Activated naive CD4-positive, alpha-beta T cell treated with anti-CD3 and anti-CD28 coated beads for 36 hours (primary cell): ENCODE measurements around the gene IFI44. TPM values are rescaled to one million over a fixed set of nuclear protein-coding genes. Genes with fewer than 3 reads are reported as not detected.

Experiments
- CTCF ChIA-PET: fragments of 350-600 bp; sonication (Branson Sonifier 250); formaldehyde crosslinking; loops from one replicate; lab custom pipeline; 2021; ENCODE audit warnings: antibody characterized with exemption; lab: Charles Lee
- DNase-seq: peaks from one replicate; pipeline ENCODE4 v3.0.0-alpha.2; 2020
- H3K27ac Mint-ChIP-seq: one replicate; pipeline ENCODE4 v1.8.0; 2021; ENCODE audit warnings: mild to moderate bottlenecking, mixed read lengths
- H3K27me3 Mint-ChIP-seq: one replicate; pipeline ENCODE4 v1.8.0; 2021; ENCODE audit warnings: low read depth, mixed read lengths
- H3K36me3 Mint-ChIP-seq: one replicate; pipeline ENCODE4 v1.8.0; 2021; ENCODE audit warnings: low read depth, mixed read lengths
- H3K4me1 Mint-ChIP-seq: one replicate; pipeline ENCODE4 v1.8.0; 2021; ENCODE audit warnings: low read depth, mixed read lengths
- H3K4me3 Mint-ChIP-seq: one replicate; pipeline ENCODE4 v1.8.0; 2021; ENCODE audit warnings: mild to moderate bottlenecking, moderate library complexity, mixed read lengths
- H3K9me3 Mint-ChIP-seq: one replicate; pipeline ENCODE4 v1.8.0; 2021; ENCODE audit warnings: mixed read lengths
- intact Hi-C: fragments of 100-400 bp; cut with micrococcal nuclease; formaldehyde crosslinking; loops from one replicate; pipeline ENCODE4 v1.15.1; 2023
- total RNA-seq, 2 experiments: library from RNA; stranded (reverse); gene quantifications; one replicate each; pipeline ENCODE4 v1.2.3, GENCODE V29; 2021

Gene IFI44
- total RNA-seq, 2 experiments from 2014 or later = 40.1 to 42.3 TPM

DNA sequence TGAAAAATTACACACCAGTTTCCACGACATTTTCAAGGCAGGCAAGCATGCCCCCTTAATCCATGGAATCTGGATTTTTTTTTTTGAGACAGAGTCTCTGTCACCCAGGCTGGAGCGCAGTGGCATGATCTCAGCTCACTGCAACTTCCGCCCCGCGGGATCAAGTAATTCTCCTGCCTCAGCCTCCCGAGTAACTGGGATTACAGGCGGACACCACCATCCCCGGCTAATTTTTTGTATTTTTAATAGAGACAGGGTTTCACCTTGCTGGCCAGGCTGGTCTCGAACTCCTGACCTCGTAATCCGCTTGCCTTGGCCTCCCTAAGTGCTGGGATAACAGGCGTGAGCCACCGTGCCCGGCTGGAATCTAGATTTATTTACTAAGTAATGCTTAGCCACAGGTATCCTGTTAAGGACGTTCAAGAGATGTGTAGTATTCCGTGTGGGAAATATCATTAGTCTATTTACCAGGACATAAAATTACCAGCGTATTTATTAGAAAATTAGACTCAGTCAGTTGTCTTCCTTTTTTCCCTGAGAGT, 2.5 kb downstream of the IFI44 start:
- CTCF ChIA-PET = interaction anchor here (1.6 kb wide), 1 partner anchor 34 kb away, joined by 6 read pairs; no protein-coding TSS in a partner anchor
- Mint-ChIP-seq H3K9me3 (peaks cover 16% of the 10 kb centered on the region), H3K36me3 (peaks cover 34% of the 10 kb centered on the region), H3K27ac (no peak overlapping the region), H3K4me1 (peaks cover 29% of the 10 kb centered on the region), H3K27me3 (no peaks in the 10 kb centered on the region), H3K4me3 (peak overlapping the region; percentile 87)
- no peak for DNase-seq
- intact Hi-C loops = no loop called here

DNA sequence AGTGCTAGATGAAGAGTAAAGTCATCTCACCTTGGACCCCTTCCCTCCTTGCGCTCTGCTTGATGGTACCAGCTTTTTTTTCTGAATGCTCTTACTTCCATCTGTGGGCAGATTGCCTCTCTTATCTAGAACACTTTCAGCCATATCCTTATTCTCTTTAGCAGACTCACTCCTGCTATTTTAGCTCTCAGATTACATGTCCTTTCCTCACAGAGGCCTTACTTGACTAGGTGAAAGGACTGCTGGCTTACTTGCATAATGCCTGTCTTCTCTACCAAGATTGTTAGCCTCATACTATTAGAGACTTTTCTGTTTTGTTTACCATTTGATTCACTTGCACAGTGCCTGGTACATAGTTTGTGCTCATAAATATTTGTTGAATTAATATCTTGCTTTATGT, 9.3 kb downstream of the IFI44 start:
- Mint-ChIP-seq H3K4me3 (no peak overlapping the region), H3K27me3 (no peaks in the 10 kb centered on the region), H3K9me3 (no peaks in the 10 kb centered on the region), H3K36me3 (peaks cover 41% of the 10 kb centered on the region), H3K4me1 (peaks cover 4% of the 10 kb centered on the region), H3K27ac (no peak overlapping the region)
- intact Hi-C loops = no loop called here
- DNase-seq = no peak
- CTCF ChIA-PET = no interaction called here

GRCh38 chr1:78663923-78664322, 14.3 kb downstream of the IFI44 start:
- no peaks in the 10 kb centered on the region for H3K4me1 Mint-ChIP-seq
- H3K27me3 Mint-ChIP-seq = no peaks in the 10 kb centered on the region
- no peak overlapping the region for H3K27ac Mint-ChIP-seq
- CTCF ChIA-PET = interaction anchor here (1.0 kb wide), 1 partner anchor 46 kb away, joined by 3 read pairs; no protein-coding TSS in a partner anchor
- DNase-seq = no peak
- H3K36me3 Mint-ChIP-seq = peaks cover 27% of the 10 kb centered on the region
- intact Hi-C loops = no loop called here
- H3K9me3 Mint-ChIP-seq = no peaks in the 10 kb centered on the region
- no peak overlapping the region for H3K4me3 Mint-ChIP-seq

- no peak overlapping the region for H3K4me3 Mint-ChIP-seq
- no peaks in the 10 kb centered on the region for H3K9me3 Mint-ChIP-seq
- H3K27me3 Mint-ChIP-seq = no peaks in the 10 kb centered on the region
- no peak overlapping the region for H3K27ac Mint-ChIP-seq
- H3K36me3 Mint-ChIP-seq = peaks cover 21% of the 10 kb centered on the region
- H3K4me1 Mint-ChIP-seq = no peaks in the 10 kb centered on the region
- CTCF ChIA-PET = interaction anchor here (1.0 kb wide), 1 partner anchor 47 kb away, joined by 3 read pairs; no protein-coding TSS in a partner anchor
- DNase-seq = no peak
- intact Hi-C loops = no loop called here
Measured at GRCh38 chr1:78664763-78665162, 15.1 kb downstream of the IFI44 start.

DNA sequence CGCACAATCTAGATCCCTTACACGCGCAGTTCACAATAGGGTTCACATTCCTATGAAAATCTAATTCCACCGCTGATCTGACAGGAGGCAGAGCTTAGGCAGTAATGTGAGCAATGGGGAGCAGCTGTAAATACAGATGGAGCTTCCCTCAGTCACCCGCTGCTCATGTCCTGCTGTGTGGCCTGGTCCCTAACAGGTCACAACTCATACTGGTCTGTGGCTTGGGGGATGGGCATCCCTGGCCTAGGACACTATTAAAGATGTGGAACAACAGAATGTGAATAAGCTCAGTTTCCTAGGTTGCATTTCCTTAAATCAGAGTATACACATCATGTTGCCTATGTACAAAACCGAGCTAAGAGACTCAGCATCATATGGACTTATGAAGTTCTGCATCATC, 16.2 kb downstream of the IFI44 start:
- intact Hi-C loops = no loop called here
- H3K4me3 Mint-ChIP-seq = no peak overlapping the region
- H3K36me3 Mint-ChIP-seq = peaks cover 17% of the 10 kb centered on the region
- H3K27ac Mint-ChIP-seq = no peak overlapping the region
- DNase-seq = no peak
- CTCF ChIA-PET = interaction anchor here (1.2 to 2.1 kb wide), 4 partner anchors 10 to 49 kb away, joined by 4 to 7 read pairs (median 6); partner anchors contain the start of gene IFI44L
- no peaks in the 10 kb centered on the region for H3K27me3 Mint-ChIP-seq
- H3K9me3 Mint-ChIP-seq = no peaks in the 10 kb centered on the region
- H3K4me1 Mint-ChIP-seq = peaks cover under 1% of the 10 kb centered on the region

GRCh38 chr1:78667939-78668338, 18.3 kb downstream of the IFI44 start:
- CTCF ChIA-PET = interaction anchor here (1.4 kb wide), 1 partner anchor 537 kb away, joined by 3 read pairs; no protein-coding TSS in a partner anchor
- Mint-ChIP-seq H3K4me3 (no peak overlapping the region), H3K27ac (no peak overlapping the region), H3K27me3 (no peaks in the 10 kb centered on the region), H3K9me3 (no peaks in the 10 kb centered on the region), H3K36me3 (peaks cover 6% of the 10 kb centered on the region), H3K4me1 (peaks cover 11% of the 10 kb centered on the region)
- DNase-seq = no peak
- intact Hi-C loops = no loop called here

DNA sequence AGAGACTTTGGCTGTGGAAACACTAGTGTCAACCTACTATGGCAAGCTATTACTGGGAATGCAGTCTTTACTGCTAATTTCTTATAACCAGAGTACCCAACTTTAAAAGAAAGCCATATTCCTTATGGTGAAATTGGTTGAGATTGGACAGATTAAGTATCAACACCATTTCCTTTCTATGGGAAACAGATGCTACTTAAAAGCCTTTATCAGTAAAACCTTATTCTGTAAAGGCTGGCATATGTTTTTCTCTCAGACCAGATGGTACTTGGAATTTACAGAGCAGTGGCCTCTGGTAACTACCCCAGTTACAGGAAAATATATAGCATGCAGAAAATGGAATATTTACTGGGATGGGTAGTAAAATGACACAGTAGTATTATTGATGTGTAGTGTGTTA, 18.8 kb downstream of the IFI44 start:
- CTCF ChIA-PET = interaction anchor here (1.4 to 1.8 kb wide), 2 partner anchors 51 to 538 kb away, joined by 3 to 9 read pairs; no protein-coding TSS in a partner anchor
- H3K4me1 Mint-ChIP-seq = peaks cover 11% of the 10 kb centered on the region
- H3K4me3 Mint-ChIP-seq = no peak overlapping the region
- no peaks in the 10 kb centered on the region for H3K27me3 Mint-ChIP-seq
- no peak overlapping the region for H3K27ac Mint-ChIP-seq
- H3K36me3 Mint-ChIP-seq = peaks cover under 1% of the 10 kb centered on the region
- intact Hi-C loops = no loop called here
- no peaks in the 10 kb centered on the region for H3K9me3 Mint-ChIP-seq
- DNase-seq = no peak

DNA sequence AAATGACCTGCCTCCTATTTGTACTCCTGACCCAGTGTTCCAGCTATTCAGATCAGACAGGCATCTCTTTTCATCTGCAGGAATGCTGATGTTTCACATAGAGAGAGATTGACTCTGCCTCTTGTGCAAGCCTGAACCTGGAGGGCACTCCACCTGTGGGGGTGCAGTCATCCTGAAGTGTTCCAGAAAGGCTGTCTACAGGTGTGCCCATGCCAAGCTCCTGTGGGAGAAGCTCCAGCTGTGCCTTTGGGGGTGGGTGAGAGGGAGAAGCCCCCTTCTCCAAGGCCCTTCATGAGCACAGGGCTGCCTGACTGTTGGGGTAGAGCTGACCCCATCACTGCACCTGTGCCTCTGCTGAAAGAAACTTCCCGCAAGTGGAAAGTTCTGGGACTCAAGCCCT, 22.8 kb downstream of the IFI44 start:
- Mint-ChIP-seq H3K27me3 (no peaks in the 10 kb centered on the region), H3K36me3 (no peaks in the 10 kb centered on the region), H3K4me3 (no peak overlapping the region), H3K9me3 (no peaks in the 10 kb centered on the region), H3K27ac (no peak overlapping the region), H3K4me1 (peaks cover 11% of the 10 kb centered on the region)
- CTCF ChIA-PET = interaction anchor here (1.1 to 7.8 kb wide), 6 partner anchors 23 to 541 kb away, joined by 3 to 88 read pairs (median 5); partner anchors contain the start of genes IFI44 and IFI44L
- no peak for DNase-seq
- intact Hi-C loops = no loop called here

DNA sequence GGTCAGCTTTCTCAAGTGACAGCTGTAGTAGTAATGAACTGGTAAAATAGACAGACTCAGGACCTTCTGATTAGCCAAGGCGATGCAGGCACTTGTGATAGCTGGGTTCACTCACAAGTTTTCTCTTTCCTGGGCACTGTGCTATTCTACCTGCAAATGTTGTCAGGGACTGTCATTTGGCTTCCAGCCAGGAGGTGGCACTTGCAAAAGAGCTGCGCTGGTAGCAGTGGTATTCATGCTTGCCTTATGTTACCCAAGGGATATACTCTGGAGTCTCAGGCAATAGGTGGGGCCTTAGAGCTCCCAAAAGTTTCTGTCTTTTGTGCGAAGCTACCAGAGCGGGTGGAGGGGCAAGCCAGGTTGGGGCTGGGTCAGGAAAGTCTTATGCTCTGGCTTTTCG, 23.5 kb downstream of the IFI44 start:
- intact Hi-C loops = no loop called here
- Mint-ChIP-seq H3K9me3 (no peaks in the 10 kb centered on the region), H3K27ac (no peak overlapping the region), H3K36me3 (no peaks in the 10 kb centered on the region), H3K4me1 (peaks cover 11% of the 10 kb centered on the region), H3K27me3 (no peaks in the 10 kb centered on the region), H3K4me3 (no peak overlapping the region)
- DNase-seq = peak; percentile 42
- CTCF ChIA-PET = interaction anchor here (1.1 to 7.8 kb wide), 6 partner anchors 23 to 527 kb away, joined by 3 to 88 read pairs (median 6); partner anchors contain the start of genes IFI44 and IFI44L

DNA sequence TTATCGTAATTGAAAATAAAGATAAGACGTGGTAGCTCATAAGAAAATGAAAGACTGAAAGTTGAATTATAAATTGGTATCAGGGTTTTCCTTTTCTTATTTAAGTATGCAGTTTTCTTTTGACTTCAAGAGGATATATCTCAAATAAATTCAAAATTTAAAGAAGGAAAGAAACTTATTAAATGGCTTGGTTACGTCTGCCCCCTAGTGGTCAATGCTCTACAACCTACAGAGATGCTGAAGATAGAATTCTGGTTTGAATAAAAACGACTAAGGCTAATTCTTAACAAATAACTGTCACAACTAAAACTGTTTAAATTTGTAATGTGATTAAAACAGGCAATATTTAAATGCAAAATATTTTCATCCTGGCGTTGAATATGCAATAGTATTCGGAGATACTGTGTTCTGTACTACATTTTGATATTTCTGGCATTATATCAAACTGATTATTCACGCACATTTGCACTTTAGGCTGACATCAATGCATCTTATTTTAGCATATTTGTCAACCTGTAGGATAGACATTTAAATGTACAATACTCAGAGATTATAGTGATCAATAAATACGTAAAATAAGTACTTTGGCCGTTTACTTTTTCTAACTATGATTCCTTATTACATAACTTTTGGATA, 26.8 kb downstream of the IFI44 start:
- DNase-seq = peak; percentile 75
- intact Hi-C loops = loop anchor here (1.0 to 5.0 kb wide), 6 partner anchors 25 to 546 kb away; no protein-coding TSS in a partner anchor
- Mint-ChIP-seq H3K9me3 (no peaks in the 10 kb centered on the region), H3K27me3 (peaks cover 3% of the 10 kb centered on the region), H3K4me1 (peaks cover 6% of the 10 kb centered on the region), H3K27ac (no peak overlapping the region), H3K36me3 (no peaks in the 10 kb centered on the region), H3K4me3 (no peak overlapping the region)
- CTCF ChIA-PET = interaction anchor here (0.9 to 7.8 kb wide), 12 partner anchors 10 to 545 kb away, joined by 3 to 88 read pairs (median 4); partner anchors contain the start of genes IFI44 and IFI44L

- no peak for DNase-seq
- H3K4me1 Mint-ChIP-seq = peaks cover under 1% of the 10 kb centered on the region
- H3K9me3 Mint-ChIP-seq = no peaks in the 10 kb centered on the region
- no peak overlapping the region for H3K27ac Mint-ChIP-seq
- no peak overlapping the region for H3K4me3 Mint-ChIP-seq
- H3K27me3 Mint-ChIP-seq = peaks cover 3% of the 10 kb centered on the region
- CTCF ChIA-PET = interaction anchor here (1.2 to 3.2 kb wide), 4 partner anchors 57 to 546 kb away, joined by 3 to 28 read pairs (median 8); partner anchors contain the start of gene IFI44L
- no peaks in the 10 kb centered on the region for H3K36me3 Mint-ChIP-seq
- intact Hi-C loops = loop anchor here (1.0 to 5.0 kb wide), 6 partner anchors 26 to 547 kb away; no protein-coding TSS in a partner anchor
Measured at GRCh38 chr1:78676993-78677392, 27.4 kb downstream of the IFI44 start.

DNA sequence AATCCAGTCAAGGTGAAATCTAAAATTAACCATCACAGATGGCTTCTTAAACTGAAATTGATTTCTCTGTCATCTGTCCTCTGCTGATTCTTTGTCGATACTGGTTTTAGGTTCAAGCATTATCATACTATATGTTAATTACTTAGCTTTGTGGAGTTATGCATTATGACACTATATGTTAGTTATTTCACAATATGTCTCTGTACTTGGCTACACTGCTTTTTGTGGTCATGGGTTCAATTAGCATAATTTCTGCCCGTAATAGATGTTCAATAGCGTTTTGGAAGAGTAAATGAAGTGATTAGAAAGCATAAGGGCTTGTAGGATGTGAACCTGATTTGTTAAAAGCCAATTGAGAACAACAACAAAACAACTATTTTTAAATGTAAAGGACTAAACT, 28.2 kb downstream of the IFI44 start:
- no peak for DNase-seq
- Mint-ChIP-seq H3K4me3 (no peak overlapping the region), H3K4me1 (no peaks in the 10 kb centered on the region), H3K9me3 (no peaks in the 10 kb centered on the region), H3K36me3 (no peaks in the 10 kb centered on the region), H3K27me3 (peaks cover 3% of the 10 kb centered on the region), H3K27ac (no peak overlapping the region)
- intact Hi-C loops = loop anchor here (5.0 kb wide), 1 partner anchor 160 kb away; no protein-coding TSS in a partner anchor
- CTCF ChIA-PET = interaction anchor here (0.6 to 3.2 kb wide), 9 partner anchors 12 to 546 kb away, joined by 3 to 28 read pairs (median 3); partner anchors contain the start of gene IFI44L
